Activated naive CD8-positive, alpha-beta T cell (primary cell): ENCODE measurements around the gene DPF1.

Source experiments
- H3K27ac Mint-ChIP-seq: one replicate; pipeline ENCODE4 v1.8.0; 2021; ENCODE audit warnings: mixed read lengths
- H3K27me3 Mint-ChIP-seq: one replicate; pipeline ENCODE4 v1.8.0; 2021; ENCODE audit warnings: mixed read lengths
- H3K36me3 Mint-ChIP-seq: one replicate; pipeline ENCODE4 v1.8.0; 2021; ENCODE audit warnings: mixed read lengths
- H3K4me1 Mint-ChIP-seq: one replicate; pipeline ENCODE4 v1.8.0; 2021; ENCODE audit warnings: low read depth, mixed read lengths
- H3K4me3 Mint-ChIP-seq: one replicate; pipeline ENCODE4 v1.8.0; 2021; ENCODE audit warnings: mild to moderate bottlenecking, mixed read lengths
- H3K9me3 Mint-ChIP-seq: one replicate; pipeline ENCODE4 v1.8.0; 2021; ENCODE audit warnings: low read depth, mixed read lengths

The DPF1 gene

GRCh38 chr19:38255383-38256014, 31.5 kb upstream of the DPF1 start:
- Mint-ChIP-seq H3K27ac (no peak overlapping the region), H3K9me3 (no peaks in the 10 kb centered on the region), H3K4me1 (peaks cover 1% of the 10 kb centered on the region), H3K4me3 (no peak overlapping the region), H3K27me3 (peaks cover 16% of the 10 kb centered on the region), H3K36me3 (no peaks in the 10 kb centered on the region)

GRCh38 chr19:38253788-38254187, 29.8 kb upstream of the DPF1 start:
- Mint-ChIP-seq H3K36me3 (no peaks in the 10 kb centered on the region), H3K4me3 (no peak overlapping the region), H3K9me3 (no peaks in the 10 kb centered on the region), H3K4me1 (peaks cover 1% of the 10 kb centered on the region), H3K27me3 (peaks cover 13% of the 10 kb centered on the region), H3K27ac (no peak overlapping the region)

GRCh38 chr19:38252941-38253691, 29.1 kb upstream of the DPF1 start:
- no peak overlapping the region for H3K4me3 Mint-ChIP-seq
- H3K4me1 Mint-ChIP-seq, result peaks cover 1% of the 10 kb centered on the region
- H3K27me3 Mint-ChIP-seq, result peaks cover 13% of the 10 kb centered on the region
- no peaks in the 10 kb centered on the region for H3K9me3 Mint-ChIP-seq
- no peaks in the 10 kb centered on the region for H3K36me3 Mint-ChIP-seq
- H3K27ac Mint-ChIP-seq, result no peak overlapping the region

GRCh38 chr19:38252385-38252784, 28.4 kb upstream of the DPF1 start:
- Mint-ChIP-seq H3K27ac (no peak overlapping the region), H3K9me3 (no peaks in the 10 kb centered on the region), H3K4me1 (peaks cover 1% of the 10 kb centered on the region), H3K4me3 (no peak overlapping the region), H3K36me3 (no peaks in the 10 kb centered on the region), H3K27me3 (peaks cover 11% of the 10 kb centered on the region)

GRCh38 chr19:38251564-38252051, 27.6 kb upstream of the DPF1 start:
- H3K4me3 Mint-ChIP-seq, result no peak overlapping the region

GRCh38 chr19:38250821-38251563, 27.0 kb upstream of the DPF1 start:
- H3K9me3 Mint-ChIP-seq, result no peaks in the 10 kb centered on the region
- no peak overlapping the region for H3K27ac Mint-ChIP-seq
- H3K4me1 Mint-ChIP-seq, result no peaks in the 10 kb centered on the region
- peaks cover 6% of the 10 kb centered on the region for H3K27me3 Mint-ChIP-seq
- H3K4me3 Mint-ChIP-seq, result no peak overlapping the region
- H3K36me3 Mint-ChIP-seq, result no peaks in the 10 kb centered on the region

More at GRCh38 chr19:38251564-38252051, 27.6 kb upstream of the DPF1 start:
- H3K9me3 Mint-ChIP-seq, result no peaks in the 10 kb centered on the region
- peaks cover 6% of the 10 kb centered on the region for H3K27me3 Mint-ChIP-seq
- no peaks in the 10 kb centered on the region for H3K36me3 Mint-ChIP-seq
- peaks cover under 1% of the 10 kb centered on the region for H3K4me1 Mint-ChIP-seq
- no peak overlapping the region for H3K27ac Mint-ChIP-seq

GRCh38 chr19:38250428-38250820, 26.4 kb upstream of the DPF1 start:
- Mint-ChIP-seq H3K4me3 (no peak overlapping the region), H3K36me3 (no peaks in the 10 kb centered on the region), H3K27me3 (peaks cover 6% of the 10 kb centered on the region), H3K4me1 (no peaks in the 10 kb centered on the region), H3K27ac (no peak overlapping the region), H3K9me3 (no peaks in the 10 kb centered on the region)

- Mint-ChIP-seq H3K27ac (no peak overlapping the region), H3K9me3 (no peaks in the 10 kb centered on the region), H3K27me3 (peaks cover 5% of the 10 kb centered on the region), H3K36me3 (no peaks in the 10 kb centered on the region), H3K4me1 (peaks cover 4% of the 10 kb centered on the region), H3K4me3 (no peak overlapping the region)
Measured at GRCh38 chr19:38248421-38248820, 24.4 kb upstream of the DPF1 start.

- Mint-ChIP-seq H3K4me3 (no peak overlapping the region), H3K4me1 (peaks cover 4% of the 10 kb centered on the region), H3K36me3 (no peaks in the 10 kb centered on the region), H3K9me3 (no peaks in the 10 kb centered on the region), H3K27me3 (peaks cover 5% of the 10 kb centered on the region), H3K27ac (no peak overlapping the region)
Measured at GRCh38 chr19:38247734-38248268, 23.8 kb upstream of the DPF1 start.

- Mint-ChIP-seq H3K4me1 (peaks cover 4% of the 10 kb centered on the region), H3K36me3 (no peaks in the 10 kb centered on the region), H3K27ac (no peak overlapping the region), H3K9me3 (no peaks in the 10 kb centered on the region), H3K27me3 (peaks cover 3% of the 10 kb centered on the region), H3K4me3 (no peak overlapping the region)
Measured at GRCh38 chr19:38247126-38247525, 23.1 kb upstream of the DPF1 start.

- Mint-ChIP-seq H3K4me3 (no peak overlapping the region), H3K27ac (no peak overlapping the region), H3K36me3 (no peaks in the 10 kb centered on the region), H3K4me1 (peaks cover 4% of the 10 kb centered on the region), H3K27me3 (peaks cover 3% of the 10 kb centered on the region), H3K9me3 (no peaks in the 10 kb centered on the region)
Measured at GRCh38 chr19:38245826-38246498, 21.9 kb upstream of the DPF1 start.

GRCh38 chr19:38243279-38243673, 19.3 kb upstream of the DPF1 start:
- H3K4me1 Mint-ChIP-seq, result peaks cover 4% of the 10 kb centered on the region
- H3K27ac Mint-ChIP-seq, result no peak overlapping the region

GRCh38 chr19:38239816-38240215, 15.8 kb upstream of the DPF1 start:
- no peaks in the 10 kb centered on the region for H3K36me3 Mint-ChIP-seq
- H3K4me1 Mint-ChIP-seq, result peaks cover 4% of the 10 kb centered on the region
- no peak overlapping the region for H3K27ac Mint-ChIP-seq
- H3K9me3 Mint-ChIP-seq, result no peaks in the 10 kb centered on the region
- peaks cover 2% of the 10 kb centered on the region for H3K27me3 Mint-ChIP-seq
- H3K4me3 Mint-ChIP-seq, result no peak overlapping the region

More at GRCh38 chr19:38243279-38243673, 19.3 kb upstream of the DPF1 start:
- H3K27me3 Mint-ChIP-seq, result peaks cover 3% of the 10 kb centered on the region
- no peaks in the 10 kb centered on the region for H3K36me3 Mint-ChIP-seq
- no peaks in the 10 kb centered on the region for H3K9me3 Mint-ChIP-seq
- H3K4me3 Mint-ChIP-seq, result peak overlapping the region; percentile 66

GRCh38 chr19:38234615-38235014, 10.6 kb upstream of the DPF1 start:
- H3K4me1 Mint-ChIP-seq, result no peaks in the 10 kb centered on the region
- H3K9me3 Mint-ChIP-seq, result no peaks in the 10 kb centered on the region
- no peaks in the 10 kb centered on the region for H3K36me3 Mint-ChIP-seq
- no peak overlapping the region for H3K27ac Mint-ChIP-seq
- H3K27me3 Mint-ChIP-seq, result peaks cover 12% of the 10 kb centered on the region
- no peak overlapping the region for H3K4me3 Mint-ChIP-seq
